SH-SY5Y (cell line): ENCODE measurements around the gene DOCK4.

Experiments
- GATA2 ChIP-seq: IDR thresholded peaks from 2 replicates; pipeline ENCODE4 v1.6.1; 2011; ENCODE audit warnings: mild to moderate bottlenecking, low read depth, low read length
- GATA3 ChIP-seq: IDR thresholded peaks from 2 replicates; pipeline ENCODE4 v1.6.1; 2011; ENCODE audit warnings: low read depth, mild to moderate bottlenecking, low read length, moderate library complexity

DNA sequence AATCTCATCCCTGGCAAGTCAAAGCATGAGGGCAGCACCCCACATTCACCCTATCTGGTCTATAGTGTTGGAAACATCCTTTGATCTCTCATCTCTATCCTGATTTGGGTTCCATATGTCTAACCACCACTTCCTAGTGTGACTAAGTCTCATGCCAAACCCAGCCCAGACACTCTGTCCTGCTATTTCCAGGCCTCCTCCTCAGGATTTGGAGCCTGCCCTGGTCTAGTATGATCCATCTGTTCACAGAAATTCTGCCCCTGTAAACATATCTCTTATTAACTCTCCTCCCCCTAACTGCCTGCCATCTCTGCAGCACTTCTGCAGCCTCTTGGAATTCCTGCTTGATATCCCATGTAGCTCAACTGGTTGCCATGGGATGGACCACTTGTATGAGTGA lies 323.0 kb downstream of the DOCK4 start:
- TF ChIP-seq GATA3, result no peak
- TF ChIP-seq GATA2, result no peak
